Caco-2 (cell line): Measurements from ENCODE around the gene DNAJC17. TPM values are rescaled to one million over a fixed set of nuclear protein-coding genes. Genes with fewer than 3 reads are reported as not detected.

Source experiments
- BruUV-seq: library from RNA; stranded (reverse); fragments of 400-500 nt; replicated peaks from 2 replicates; lab custom pipeline; 2021; lab: Mats Ljungman, UMichigan
- CTCF ChIA-PET: fragments of 300-600 bp; sonication (Branson Sonifier 250); formaldehyde crosslinking; loops from one replicate; lab custom pipeline; 2022; ENCODE audit warnings: antibody characterized with exemption; lab: Charles Lee
- POLR2A ChIA-PET: fragments of 300-600 bp; sonication (Branson Sonifier 250); formaldehyde crosslinking; loops from one replicate; lab custom pipeline; 2022; ENCODE audit warnings: antibody characterized with exemption; lab: Charles Lee
- DNase-seq, 2 experiments: peaks; one replicate each; pipeline versions ENCODE4 v3.0.0 to v3.0.0-alpha.2; 2020 to 2022
- H3K27me3 ChIP-seq: replicated peaks from 2 replicates; pipeline ENCODE4 v1.6.0; 2011; ENCODE audit warnings: low read length; ENCODE audit not compliant: control insufficient read depth, insufficient read depth
- H3K36me3 ChIP-seq: 2 replicates; pipeline ENCODE4 v1.5.1; 2011; ENCODE audit warnings: low read length; ENCODE audit not compliant: control insufficient read depth, insufficient read depth
- H3K4me1 ChIP-seq: fragments of 250-450 bp; sonication (Bioruptor Pico); 2 replicates; pipeline ENCODE4 v1.5.1; 2020; ENCODE audit warnings: mild to moderate bottlenecking
- H3K4me3 ChIP-seq: 2 replicates; pipeline ENCODE4 v1.5.1; 2011; ENCODE audit warnings: low read depth, mild to moderate bottlenecking, control low read depth, low read length
- H3K9me3 ChIP-seq: fragments of 250-450 bp; sonication (Bioruptor Pico); 2 replicates; pipeline ENCODE4 v1.5.1; 2020; ENCODE audit warnings: mild to moderate bottlenecking, moderate library complexity
- H3K27ac Mint-ChIP-seq: one replicate; pipeline ENCODE4 v1.8.0; 2022; ENCODE audit warnings: mixed read lengths; ENCODE audit not compliant: unreplicated experiment
- H3K27me3 Mint-ChIP-seq: one replicate; pipeline ENCODE4 v1.8.0; 2022; ENCODE audit warnings: mixed read lengths; ENCODE audit not compliant: insufficient read depth, unreplicated experiment
- H3K36me3 Mint-ChIP-seq: one replicate; pipeline ENCODE4 v1.8.0; 2022; ENCODE audit warnings: mild to moderate bottlenecking, mixed read lengths; ENCODE audit not compliant: insufficient read depth, unreplicated experiment
- H3K4me1 Mint-ChIP-seq: one replicate; pipeline ENCODE4 v1.8.0; 2022; ENCODE audit warnings: low read depth, mixed read lengths; ENCODE audit not compliant: unreplicated experiment
- H3K4me3 Mint-ChIP-seq: one replicate; pipeline ENCODE4 v1.8.0; 2022; ENCODE audit warnings: mild to moderate bottlenecking, moderate library complexity, mixed read lengths; ENCODE audit not compliant: unreplicated experiment
- H3K9me3 Mint-ChIP-seq: one replicate; pipeline ENCODE4 v1.8.0; 2022; ENCODE audit warnings: mixed read lengths; ENCODE audit not compliant: unreplicated experiment
- CTCF ChIP-seq, 2 experiments: fragments of 200-600 bp in 1 of 2; IDR thresholded peaks; 1 replicate in 1 of 2; 2 replicates in 1 of 2; pipeline versions ENCODE4 v1.5.1 to v1.8.0; 2011 to 2022; ENCODE audit warnings: antibody characterized with exemption in 1 of 2, control low read depth in 1 of 2, inconsistent platforms in 1 of 2, low read depth in 1 of 2, low read length in 1 of 2, mild to moderate bottlenecking in 1 of 2, moderate library complexity in 1 of 2; ENCODE audit not compliant: insufficient read depth in 1 of 2, severe bottlenecking in 1 of 2, unreplicated experiment in 1 of 2
- intact Hi-C: fragments of 100-400 bp; cut with micrococcal nuclease; formaldehyde crosslinking; loops from one replicate; pipeline ENCODE4 v1.10.0; 2022; ENCODE audit not compliant: unreplicated experiment
- total RNA-seq: library from RNA; stranded (reverse); gene quantifications from 2 replicates; pipeline ENCODE4 v1.2.3, GENCODE V29; 2022

The DNAJC17 gene
- total RNA-seq, 1 experiment from 2014 or later: 30.1 TPM

DNA sequence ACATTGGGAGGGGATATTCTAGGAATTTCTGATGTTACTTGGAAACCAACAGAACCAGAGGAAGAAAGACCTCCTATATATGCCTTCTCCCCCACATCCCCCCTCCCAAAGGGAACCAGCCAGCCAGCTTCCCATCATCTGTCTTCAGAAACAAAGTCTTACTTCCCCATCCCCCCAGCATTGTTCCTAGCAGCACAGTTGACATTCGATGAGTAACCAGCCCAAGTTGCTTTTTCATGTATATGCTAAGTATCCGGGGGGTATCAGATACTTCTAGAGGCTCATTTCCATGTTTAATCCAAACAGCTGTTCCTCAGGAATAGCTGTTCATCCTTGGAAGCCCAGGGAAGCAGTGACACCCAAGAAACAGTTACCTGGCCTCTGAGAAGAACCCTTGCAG is 68.2 kb downstream of the DNAJC17 start:
- CTCF ChIA-PET: interaction anchor here (1.5 kb wide), 1 partner anchor 174 kb away, joined by 4 read pairs; the partner anchor contains the start of gene CCDC32

GRCh38 chr15:40737048-40737447 is 70.2 kb downstream of the DNAJC17 start:
- no peaks in the 10 kb centered on the region for H3K4me1 Mint-ChIP-seq
- H3K9me3 Mint-ChIP-seq: no peaks in the 10 kb centered on the region
- no peak for TF ChIP-seq CTCF (IDR thresholded peaks at IDR 0.05; ENCODE audit: insufficient read depth in 1 of 2, low read depth in 1 of 2, low read length in 1 of 2, severe bottlenecking in 1 of 2, unreplicated experiment in 1 of 2)
- H3K4me3 Mint-ChIP-seq: no peak overlapping the region
- H3K36me3 Mint-ChIP-seq: peaks cover 46% of the 10 kb centered on the region
- Histone ChIP-seq H3K27me3 (no peaks in the 10 kb centered on the region), H3K36me3 (peaks cover 1% of the 10 kb centered on the region), H3K4me3 (no peak overlapping the region), H3K9me3 (no peaks in the 10 kb centered on the region), H3K4me1 (no peaks in the 10 kb centered on the region)
- intact Hi-C loops: no loop called here
- POLR2A ChIA-PET: no interaction called here
- BruUV-seq: no TSS peak
- DNase-seq: no peak
- H3K27me3 Mint-ChIP-seq: no peaks in the 10 kb centered on the region
- CTCF ChIA-PET: no interaction called here
- H3K27ac Mint-ChIP-seq: no peak overlapping the region

More for the DNA sequence above, 68.2 kb downstream of the DNAJC17 start:
- H3K9me3 Mint-ChIP-seq: no peaks in the 10 kb centered on the region
- H3K27ac Mint-ChIP-seq: no peak overlapping the region
- Histone ChIP-seq H3K9me3 (no peaks in the 10 kb centered on the region), H3K27me3 (no peaks in the 10 kb centered on the region), H3K4me1 (no peaks in the 10 kb centered on the region), H3K36me3 (peaks cover 1% of the 10 kb centered on the region; the same call in 1 of the 2 replicates), H3K4me3 (no peak overlapping the region)
- no TSS peak for BruUV-seq
- intact Hi-C loops: no loop called here
- H3K4me1 Mint-ChIP-seq: no peaks in the 10 kb centered on the region
- no peaks in the 10 kb centered on the region for H3K27me3 Mint-ChIP-seq
- H3K4me3 Mint-ChIP-seq: no peak overlapping the region
- TF ChIP-seq CTCF (IDR thresholded peaks at IDR 0.05; ENCODE audit: insufficient read depth in 1 of 2, low read depth in 1 of 2, low read length in 1 of 2, severe bottlenecking in 1 of 2, unreplicated experiment in 1 of 2): no peak
- DNase-seq: peak in 1 of 2 experiments; percentile 3
- POLR2A ChIA-PET: no interaction called here
- peaks cover 53% of the 10 kb centered on the region for H3K36me3 Mint-ChIP-seq

- peaks cover 1% of the 10 kb centered on the region for H3K36me3 ChIP-seq
- H3K4me3 ChIP-seq: no peak overlapping the region
- ChIA-PET POLR2A (no interaction called here), CTCF (no interaction called here)
- no peaks in the 10 kb centered on the region for H3K9me3 ChIP-seq
- H3K4me1 Mint-ChIP-seq: no peaks in the 10 kb centered on the region
- no peaks in the 10 kb centered on the region for H3K27me3 ChIP-seq
- H3K36me3 Mint-ChIP-seq: peaks cover 49% of the 10 kb centered on the region
- H3K4me3 Mint-ChIP-seq: no peak overlapping the region
- BruUV-seq: no TSS peak
- H3K9me3 Mint-ChIP-seq: no peaks in the 10 kb centered on the region
- no peak overlapping the region for H3K27ac Mint-ChIP-seq
- TF ChIP-seq CTCF (IDR thresholded peaks at IDR 0.05; ENCODE audit: insufficient read depth in 1 of 2, low read depth in 1 of 2, low read length in 1 of 2, severe bottlenecking in 1 of 2, unreplicated experiment in 1 of 2): no peak
- no peaks in the 10 kb centered on the region for H3K27me3 Mint-ChIP-seq
- intact Hi-C loops: no loop called here
- H3K4me1 ChIP-seq: no peaks in the 10 kb centered on the region
- DNase-seq: no peak
Measured at GRCh38 chr15:40736575-40736974, 70.7 kb downstream of the DNAJC17 start.
